Sigmoid colon (tissue), 4 donors: ENCODE results near the gene OARD1.

Experiments
- EP300 ChIP-seq, 4 donors: sonication (generic); formaldehyde crosslinking; IDR thresholded peaks; one replicate each; pipeline ENCODE4 v1.6.1; 2017; ENCODE audit warnings: antibody characterized with exemption in 4 of 4
- POLR2A ChIP-seq, 2 donors: fragments of 450-650 bp; IDR thresholded peaks; one replicate each; pipeline ENCODE4 v1.6.1; 2016; ENCODE audit warnings: antibody characterized with exemption in 2 of 2, mild to moderate bottlenecking in 2 of 2, moderate library complexity in 2 of 2
- POLR2AphosphoS5 ChIP-seq, 4 donors: sonication (generic); formaldehyde crosslinking; IDR thresholded peaks; one replicate each; pipeline ENCODE4 v1.6.1; 2017; ENCODE audit warnings: antibody characterized with exemption in 4 of 4
- TF ChIP-seq, protein P1 (sequence below), 4 experiments: fragments of 450-650 bp in 3 of 4; fragments of 200-600 bp in 1 of 4; IDR thresholded peaks; one replicate each; pipeline ENCODE4 v1.5.1; 2016 to 2019; ENCODE audit warnings: antibody characterized with exemption in 4 of 4, mild to moderate bottlenecking in 3 of 4, moderate library complexity in 2 of 4

DNA sequence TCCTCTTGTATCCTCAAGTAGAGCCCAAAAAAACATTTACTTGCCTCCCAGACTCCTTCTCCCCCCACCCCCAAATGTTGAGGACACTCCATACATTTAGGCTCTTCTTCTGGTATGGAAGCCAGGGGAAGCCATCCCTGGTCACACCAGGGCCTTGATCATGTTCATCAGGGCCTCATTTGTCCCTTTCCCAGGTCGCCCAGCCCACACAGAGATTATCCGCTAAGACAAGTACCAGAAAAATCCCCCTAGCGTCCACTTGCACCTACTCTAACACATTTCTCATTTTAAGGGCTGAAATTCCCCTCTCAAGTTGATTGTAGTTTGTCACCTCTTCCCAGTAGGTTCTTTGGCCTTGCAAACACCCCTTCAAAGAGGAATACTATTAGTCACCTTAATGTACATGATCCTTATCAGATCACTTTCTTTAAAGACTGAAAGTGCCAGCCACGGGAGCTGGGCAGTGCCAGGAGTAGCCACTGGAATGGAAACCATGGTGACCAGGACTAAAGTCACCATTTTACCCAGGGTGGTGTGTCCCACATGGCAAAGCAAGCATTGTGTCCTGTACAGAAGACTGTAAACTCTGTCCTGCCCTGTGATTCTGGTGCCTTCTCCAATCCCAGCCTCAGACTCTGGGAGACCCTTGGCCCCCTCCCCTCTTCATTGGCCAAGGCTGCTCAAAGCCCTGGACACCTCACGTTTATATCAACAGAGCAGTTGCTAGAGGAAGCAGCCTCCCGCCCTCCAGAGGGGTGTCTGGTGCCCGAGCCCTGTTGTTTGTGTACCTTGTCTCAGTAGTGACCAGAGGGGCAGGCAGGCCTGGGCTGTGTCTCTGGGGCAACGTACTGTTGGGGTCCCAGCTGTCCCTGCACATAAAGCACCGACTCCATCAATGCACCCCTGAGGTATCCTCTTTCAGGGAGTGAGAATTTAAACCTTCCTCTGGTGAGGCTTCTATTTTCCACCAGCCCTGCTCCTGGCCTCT, 24.1 kb downstream of the OARD1 start:
- TF ChIP-seq, protein P1, sequence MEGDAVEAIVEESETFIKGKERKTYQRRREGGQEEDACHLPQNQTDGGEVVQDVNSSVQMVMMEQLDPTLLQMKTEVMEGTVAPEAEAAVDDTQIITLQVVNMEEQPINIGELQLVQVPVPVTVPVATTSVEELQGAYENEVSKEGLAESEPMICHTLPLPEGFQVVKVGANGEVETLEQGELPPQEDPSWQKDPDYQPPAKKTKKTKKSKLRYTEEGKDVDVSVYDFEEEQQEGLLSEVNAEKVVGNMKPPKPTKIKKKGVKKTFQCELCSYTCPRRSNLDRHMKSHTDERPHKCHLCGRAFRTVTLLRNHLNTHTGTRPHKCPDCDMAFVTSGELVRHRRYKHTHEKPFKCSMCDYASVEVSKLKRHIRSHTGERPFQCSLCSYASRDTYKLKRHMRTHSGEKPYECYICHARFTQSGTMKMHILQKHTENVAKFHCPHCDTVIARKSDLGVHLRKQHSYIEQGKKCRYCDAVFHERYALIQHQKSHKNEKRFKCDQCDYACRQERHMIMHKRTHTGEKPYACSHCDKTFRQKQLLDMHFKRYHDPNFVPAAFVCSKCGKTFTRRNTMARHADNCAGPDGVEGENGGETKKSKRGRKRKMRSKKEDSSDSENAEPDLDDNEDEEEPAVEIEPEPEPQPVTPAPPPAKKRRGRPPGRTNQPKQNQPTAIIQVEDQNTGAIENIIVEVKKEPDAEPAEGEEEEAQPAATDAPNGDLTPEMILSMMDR (IDR thresholded peaks at IDR 0.05): no peak
- no peak for TF ChIP-seq POLR2A (IDR thresholded peaks at IDR 0.05)
- no peak for TF ChIP-seq POLR2AphosphoS5 (IDR thresholded peaks at IDR 0.05)
- no peak for TF ChIP-seq EP300 (IDR thresholded peaks at IDR 0.05)
